Putamen (tissue), 1 donor: ENCODE data around the gene OR13A1.
"Not testable (repeated sequence)": the region's sequence is repeated elsewhere in the genome, so short reads cannot be mapped to it uniquely, and the experiment has no call there.

Experiments used
- DNase-seq: peaks from one replicate; pipeline ENCODE4 v3.0.0-alpha.2; 2016; ENCODE audit warnings: low spot score

The OR13A1 gene, protein sequence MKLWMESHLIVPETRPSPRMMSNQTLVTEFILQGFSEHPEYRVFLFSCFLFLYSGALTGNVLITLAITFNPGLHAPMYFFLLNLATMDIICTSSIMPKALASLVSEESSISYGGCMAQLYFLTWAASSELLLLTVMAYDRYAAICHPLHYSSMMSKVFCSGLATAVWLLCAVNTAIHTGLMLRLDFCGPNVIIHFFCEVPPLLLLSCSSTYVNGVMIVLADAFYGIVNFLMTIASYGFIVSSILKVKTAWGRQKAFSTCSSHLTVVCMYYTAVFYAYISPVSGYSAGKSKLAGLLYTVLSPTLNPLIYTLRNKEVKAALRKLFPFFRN

DNA sequence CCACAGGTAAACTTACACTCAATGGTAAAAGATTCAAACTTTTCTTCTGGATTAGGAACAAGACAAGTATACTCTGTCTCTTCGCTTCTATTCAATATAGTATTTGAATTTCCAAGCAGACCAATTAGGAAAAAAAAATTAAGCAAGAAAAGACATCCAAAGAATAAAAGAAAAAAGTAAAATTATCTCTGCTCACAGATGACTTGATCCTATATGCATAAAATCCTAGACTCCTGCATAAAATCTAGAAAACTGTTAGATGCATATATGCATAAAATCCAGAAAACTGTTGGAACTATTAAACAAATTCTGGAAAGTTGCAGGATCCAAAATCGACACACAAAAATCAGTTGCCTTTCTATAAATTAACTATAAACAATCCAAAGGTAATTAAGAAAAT, at the start of gene OR13A1:
Gene OR13A1, minus strand, starts transcription at position 101 of the 400 bp plus-strand sequence. CDS start 11,186 bp downstream, outside the sequence.
- DNase-seq: no peak

DNA sequence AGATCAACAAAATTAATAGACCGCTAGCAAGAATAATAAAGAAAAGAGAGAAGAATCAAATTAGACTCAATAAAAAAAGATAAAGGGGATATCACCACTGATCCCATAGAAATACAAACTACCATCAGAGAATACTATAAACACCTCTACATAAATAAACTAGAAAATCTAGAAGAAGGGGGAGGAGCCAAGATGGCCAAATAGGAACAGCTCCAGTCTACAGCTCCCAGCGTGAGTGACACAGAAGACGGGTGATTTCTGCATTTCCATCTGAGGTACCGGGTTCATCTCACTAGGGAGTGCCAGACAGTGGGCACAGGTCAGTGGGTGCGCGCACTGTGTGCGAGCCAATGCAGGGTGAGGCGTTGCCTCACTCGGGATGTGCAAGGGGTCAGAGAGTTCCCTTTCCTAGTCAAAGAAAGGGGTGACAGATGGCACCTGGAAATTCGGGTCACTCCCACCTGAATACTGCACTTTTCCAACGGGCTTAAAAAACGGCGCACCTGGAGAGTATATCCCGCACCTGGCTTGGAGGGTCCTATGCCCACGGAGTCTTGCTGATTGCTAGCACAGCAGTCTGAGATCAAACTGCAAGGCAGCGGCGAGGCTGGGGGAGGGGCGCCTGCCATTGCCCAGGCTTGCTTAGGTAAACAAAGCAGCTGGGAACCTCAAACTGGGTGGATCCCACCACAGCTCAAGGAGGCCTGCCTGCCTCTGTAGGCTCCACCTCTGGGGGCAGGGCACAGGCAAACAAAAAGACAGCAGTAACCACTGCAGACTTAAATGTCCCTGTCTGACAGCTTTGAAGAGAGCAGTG, 46.8 kb upstream of the OR13A1 start:
- not testable (repeated sequence) for DNase-seq

DNA sequence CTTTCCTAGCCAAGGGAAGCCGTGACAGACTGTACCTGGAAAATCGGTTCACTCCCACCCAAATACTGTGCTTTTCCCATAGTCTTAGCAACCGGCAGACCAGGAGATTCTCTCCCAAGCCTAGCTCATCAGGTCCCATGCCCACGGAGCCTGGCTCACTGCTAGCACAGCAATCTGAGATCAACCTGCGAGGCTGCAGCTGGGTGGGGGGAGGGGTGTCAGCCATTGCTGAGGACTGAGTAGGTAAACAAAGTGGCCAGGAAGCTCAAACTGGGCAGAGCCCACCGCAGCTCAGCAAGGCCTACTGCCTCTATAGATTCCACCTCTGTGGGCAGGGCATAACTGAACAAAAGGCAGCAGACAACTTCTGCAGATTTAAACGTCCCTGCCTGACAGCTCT, 43.6 kb upstream of the OR13A1 start:
- not testable (repeated sequence) for DNase-seq

DNA sequence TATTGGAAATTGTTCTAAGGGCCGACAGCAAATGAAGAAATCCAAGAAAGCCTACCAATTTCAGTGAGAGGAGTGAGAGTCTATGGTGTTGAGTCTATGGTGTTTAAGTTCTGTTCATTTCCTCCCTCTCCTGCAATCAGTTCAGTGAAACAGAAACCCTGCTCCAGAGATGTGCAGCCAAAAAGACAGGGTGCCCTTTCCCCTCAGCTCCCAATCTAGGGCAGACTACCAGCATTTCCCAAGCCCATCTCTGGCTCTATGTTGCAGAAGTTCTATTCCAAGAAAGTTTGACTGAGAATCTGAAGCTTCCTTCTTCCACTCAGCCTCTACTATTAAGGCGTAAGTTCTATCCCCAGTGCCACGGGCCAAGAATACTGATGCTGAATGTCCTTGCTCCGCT, 40.1 kb upstream of the OR13A1 start:
- DNase-seq: no peak

DNA sequence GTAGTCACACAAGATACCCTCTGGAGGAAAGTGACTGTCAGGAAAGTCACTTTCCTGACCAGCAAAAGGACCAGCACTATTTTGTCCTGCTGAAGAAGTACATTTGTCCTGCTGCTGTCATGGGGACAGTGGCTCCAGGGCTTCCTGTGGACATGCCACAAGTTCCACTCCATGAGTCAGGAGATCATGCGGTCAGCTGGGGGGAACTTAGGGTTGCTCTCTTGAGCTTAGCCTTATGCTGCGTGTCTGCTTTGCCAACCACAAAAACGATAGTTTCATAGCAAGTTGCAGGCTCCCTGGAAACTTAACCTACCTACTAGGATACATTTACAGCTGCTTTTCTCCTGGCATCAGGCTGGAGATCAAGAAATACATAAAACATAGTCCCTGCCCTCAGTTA, 38.9 kb upstream of the OR13A1 start:
- peak; percentile 28 for DNase-seq

DNA sequence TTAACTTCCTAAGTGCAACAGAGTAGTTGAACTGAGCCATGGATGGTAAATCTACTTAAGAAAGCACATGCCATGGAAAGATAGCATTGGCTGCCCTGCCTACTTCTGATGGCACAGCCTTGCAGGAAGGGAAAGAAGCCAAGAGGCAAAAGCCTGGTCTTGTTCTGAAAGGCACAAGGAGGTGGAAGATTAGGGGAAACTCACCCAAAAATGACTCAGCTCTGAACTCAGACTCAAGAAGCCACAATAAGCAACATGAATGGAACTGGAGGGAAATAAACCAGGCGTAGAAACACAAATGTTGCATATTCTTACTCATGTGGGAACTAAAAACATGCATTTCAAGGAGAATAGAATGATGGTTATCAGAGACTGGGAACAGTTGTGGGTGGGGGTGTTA, 37.8 kb upstream of the OR13A1 start:
- no peak for DNase-seq

DNA sequence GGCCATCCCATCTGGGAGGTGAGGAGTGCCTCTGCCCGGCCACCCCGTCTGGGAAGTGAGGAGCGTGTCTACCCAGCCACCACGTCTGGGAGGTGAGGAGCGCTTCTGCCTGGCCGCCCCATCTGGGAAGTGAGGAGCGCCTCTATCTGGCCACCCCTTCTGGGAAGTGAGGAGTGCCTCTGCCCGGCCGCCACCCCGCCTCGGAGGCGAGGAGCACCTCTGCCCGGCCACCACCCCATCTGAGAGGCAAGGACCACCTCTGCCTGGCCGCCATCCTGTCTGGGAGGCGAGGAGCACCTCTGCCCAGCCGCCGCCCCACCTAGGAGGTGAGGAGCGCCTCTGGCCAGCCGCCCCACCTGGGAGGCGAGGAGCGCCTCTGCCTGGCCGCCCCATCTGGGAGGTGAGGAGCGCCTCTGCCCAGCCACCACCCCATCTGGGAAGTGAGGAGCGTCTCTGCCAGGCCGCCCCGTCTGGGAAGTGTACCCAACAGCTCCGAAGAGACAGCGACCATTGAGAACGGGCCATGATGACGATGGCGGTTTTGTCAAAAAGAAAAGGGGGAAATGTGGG, 32.9 kb upstream of the OR13A1 start:
- DNase-seq: not testable (repeated sequence)

DNA sequence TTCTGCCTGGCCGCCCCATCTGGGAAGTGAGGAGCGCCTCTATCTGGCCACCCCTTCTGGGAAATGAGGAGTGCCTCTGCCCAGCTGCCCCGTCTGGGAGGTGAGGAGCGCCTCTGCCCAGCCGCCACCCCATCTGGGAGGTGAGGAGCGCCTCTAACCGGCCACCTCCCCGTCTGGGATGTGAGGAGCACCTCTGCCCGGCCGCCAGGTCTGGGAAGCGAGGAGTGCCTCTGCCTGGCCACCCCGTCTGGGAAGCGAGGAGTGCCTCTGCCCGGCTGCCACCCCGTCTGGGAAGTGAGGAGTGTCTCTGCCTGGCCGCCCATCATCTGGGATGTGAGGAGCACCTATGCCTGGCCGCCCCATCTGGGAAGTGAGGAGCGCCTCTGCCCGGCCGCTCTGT, 32.1 kb upstream of the OR13A1 start:
- DNase-seq: not testable (repeated sequence)

DNA sequence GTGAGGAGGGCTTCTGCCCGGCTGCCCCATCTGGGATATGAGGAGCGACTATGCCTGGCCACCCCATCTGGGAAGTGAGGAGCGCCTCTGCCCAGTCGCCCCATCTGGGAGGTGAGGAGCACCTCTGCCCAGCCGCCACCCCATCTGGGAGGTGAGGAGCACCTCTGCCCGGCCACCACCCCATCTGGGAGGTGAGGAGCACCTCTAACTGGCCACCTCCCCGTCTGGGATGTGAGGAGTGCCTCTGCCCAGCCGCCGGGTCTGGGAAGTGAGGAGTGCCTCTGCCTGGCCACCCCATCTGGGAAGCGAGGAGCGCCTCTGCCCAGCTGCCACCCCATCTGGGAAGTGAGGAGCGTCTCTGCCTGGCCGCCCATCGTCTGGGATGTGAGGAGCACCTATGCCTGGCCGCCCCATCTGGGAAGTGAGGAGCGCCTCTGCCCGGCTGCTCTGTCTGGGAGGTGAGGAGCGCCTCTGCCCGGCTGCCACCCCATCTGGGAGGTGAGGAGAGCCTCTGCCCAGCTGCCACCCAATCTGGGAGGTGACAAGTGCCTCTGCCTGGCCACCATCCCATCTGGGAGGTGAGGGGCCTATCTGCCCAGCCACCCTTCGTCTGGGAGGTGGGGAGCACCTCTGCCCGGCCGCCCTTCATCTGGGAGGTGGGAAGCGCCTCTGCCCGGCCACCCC, 31.4 kb upstream of the OR13A1 start:
- DNase-seq: not testable (repeated sequence)

DNA sequence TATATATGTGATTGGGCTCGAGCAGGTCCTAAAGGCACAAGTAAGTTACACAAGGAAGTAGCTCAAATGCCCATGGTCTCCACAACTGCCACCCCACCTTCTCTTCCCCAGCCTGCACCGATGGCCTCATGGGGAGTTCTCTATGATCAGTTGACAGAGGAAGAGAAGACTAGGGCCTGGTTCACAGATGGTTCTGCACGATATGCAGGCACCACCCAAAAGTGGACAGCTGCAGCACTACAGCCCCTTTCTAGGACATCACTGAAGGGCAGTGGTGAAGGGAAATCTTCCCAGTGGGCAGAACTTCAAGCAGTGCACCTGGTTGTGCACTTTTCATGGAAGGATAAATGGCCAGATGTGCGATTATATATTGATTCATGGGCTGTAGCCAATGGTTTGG, 25.0 kb upstream of the OR13A1 start:
- DNase-seq: not testable (repeated sequence)

DNA sequence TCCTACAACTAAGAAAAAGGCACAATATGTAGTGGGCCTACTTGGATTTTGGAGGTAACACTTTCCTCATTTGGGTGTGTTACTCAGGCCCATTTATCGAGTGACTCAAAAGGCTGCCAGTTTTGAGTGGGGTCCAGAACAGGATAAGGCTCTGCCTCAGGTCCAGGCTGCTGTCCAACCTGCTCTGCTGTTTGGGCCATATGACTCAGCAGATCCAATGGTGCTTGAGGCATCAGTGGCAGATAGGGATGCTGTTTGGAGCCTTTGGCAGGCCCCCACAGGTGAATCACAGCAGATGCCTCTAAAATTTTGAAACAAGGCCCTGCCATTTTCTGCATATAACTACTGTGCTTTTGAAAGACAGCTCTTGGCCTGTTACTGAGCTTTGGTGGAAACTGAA, 24.5 kb upstream of the OR13A1 start:
- DNase-seq: no peak

DNA sequence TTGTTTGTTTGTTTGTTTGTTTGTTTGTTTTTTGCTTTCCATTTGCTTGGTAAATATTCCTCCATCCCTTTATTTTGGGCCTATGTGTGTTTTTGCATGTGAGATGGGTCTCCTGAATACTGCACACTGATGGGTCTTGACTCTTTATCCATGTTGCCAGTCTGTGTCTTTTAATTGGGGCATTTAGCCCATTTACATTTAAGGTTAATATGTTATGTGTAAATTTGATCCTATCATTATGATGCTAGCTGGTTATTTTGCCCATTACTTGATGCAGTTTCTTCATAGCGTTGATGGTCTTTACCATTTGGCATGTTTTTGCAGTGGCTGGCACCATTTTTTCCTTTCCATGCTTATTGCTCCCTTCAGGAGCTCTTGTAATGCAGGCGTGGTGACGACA, 16.4 kb upstream of the OR13A1 start:
- not testable (repeated sequence) for DNase-seq

DNA sequence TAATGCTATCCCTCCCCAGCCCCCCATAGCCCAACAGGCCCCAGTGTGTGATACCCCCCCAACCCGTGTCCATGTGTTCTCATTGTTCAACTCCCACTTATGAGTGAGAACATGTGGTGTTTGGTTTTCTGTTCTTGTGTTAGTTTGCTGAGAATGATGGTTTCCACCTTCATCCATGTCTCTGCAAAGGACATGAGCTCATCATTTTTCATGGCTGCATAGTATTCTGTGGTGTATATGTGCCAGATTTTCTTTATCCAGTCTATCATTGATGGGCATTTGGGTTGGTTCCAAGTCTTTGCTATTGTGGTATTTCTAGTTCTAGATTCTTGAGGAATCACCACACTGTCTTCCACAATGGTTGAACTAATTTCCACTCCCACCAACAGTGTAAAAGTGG, 11.5 kb upstream of the OR13A1 start:
- DNase-seq: not testable (repeated sequence)

DNA sequence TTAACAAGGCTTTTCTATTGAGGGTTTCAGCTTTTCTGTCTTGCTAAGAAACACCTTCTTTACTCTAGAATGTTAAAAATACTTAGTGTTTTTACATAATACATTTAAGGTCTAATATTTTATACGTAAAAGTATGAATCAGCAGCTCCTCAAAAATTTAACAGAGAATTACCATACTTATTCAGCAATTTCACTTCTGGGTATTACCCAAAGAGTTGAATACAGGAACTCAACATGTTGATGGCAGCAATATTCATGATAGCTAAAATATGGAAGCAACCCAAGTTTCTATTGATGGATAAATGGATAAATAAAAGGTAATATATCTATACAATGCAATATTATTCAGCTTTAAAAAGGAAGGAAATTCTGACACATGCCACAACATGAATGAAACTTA, 9.7 kb upstream of the OR13A1 start:
- DNase-seq: no peak

DNA sequence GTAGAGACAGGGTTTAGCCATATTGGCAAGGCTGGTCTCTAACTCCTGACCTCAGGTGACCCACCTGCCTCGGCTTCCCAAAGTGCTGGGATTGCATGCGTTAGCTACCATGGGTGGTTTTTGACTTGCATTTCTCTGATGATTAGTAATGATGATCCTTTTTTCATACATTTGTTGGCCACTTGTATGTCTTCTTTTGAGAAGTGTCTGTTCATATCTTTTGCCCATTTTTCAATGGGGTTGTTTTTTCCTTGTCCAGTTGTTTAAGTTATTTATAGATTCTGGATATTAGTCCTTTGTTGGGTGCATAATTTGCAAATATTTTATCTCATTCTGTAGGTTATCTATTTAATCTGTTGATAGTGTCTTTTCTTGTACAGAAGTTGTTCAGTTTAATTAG, 4.3 kb upstream of the OR13A1 start:
- no peak for DNase-seq

DNA sequence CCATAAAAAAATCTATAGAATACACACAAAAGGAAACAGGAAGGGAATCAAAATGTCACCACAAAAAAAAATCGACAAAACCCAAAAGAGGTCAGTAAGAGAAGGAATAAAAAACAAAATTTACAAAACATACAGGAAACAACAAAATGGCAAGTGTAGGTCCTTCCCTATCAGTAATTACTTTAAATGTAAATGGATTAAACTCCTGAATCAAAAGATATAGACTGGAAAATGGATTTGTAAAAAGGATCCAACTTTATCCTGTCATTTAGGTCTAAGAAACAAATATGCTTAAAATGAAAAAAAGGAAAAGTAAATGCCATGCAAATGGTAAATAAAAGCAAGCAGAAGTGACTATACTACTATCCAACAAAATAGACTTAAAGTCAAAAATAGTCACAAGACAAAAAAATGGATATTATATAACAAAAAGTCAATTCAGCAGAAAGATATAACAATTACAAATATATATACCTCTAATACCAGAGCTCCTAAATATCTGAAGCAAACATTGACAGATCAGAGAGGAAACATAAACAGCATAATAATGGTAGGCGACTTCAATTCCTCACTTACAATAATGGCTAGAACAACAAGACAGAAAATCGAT, 2.0 kb downstream of the OR13A1 start:
- no peak for DNase-seq

DNA sequence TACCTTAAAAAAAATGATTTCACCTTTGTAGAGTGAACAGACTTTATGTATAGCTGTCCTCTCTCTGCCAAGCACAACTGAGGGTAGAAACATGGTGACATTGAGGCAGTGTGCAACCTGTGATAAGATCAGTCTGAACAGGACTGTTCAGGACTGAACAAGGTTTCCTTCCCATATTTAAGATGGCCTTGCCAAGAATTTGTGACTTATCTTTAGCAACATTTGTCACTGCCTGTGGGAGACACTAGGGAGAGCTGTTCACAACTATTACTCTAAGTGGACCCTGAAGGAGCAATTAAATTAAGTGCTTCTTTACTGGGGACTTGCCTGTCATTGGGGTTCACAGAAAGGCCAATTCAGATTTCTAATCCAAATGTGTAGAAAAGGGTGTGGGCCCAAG, 6.7 kb downstream of the OR13A1 start:
- DNase-seq: no peak

DNA sequence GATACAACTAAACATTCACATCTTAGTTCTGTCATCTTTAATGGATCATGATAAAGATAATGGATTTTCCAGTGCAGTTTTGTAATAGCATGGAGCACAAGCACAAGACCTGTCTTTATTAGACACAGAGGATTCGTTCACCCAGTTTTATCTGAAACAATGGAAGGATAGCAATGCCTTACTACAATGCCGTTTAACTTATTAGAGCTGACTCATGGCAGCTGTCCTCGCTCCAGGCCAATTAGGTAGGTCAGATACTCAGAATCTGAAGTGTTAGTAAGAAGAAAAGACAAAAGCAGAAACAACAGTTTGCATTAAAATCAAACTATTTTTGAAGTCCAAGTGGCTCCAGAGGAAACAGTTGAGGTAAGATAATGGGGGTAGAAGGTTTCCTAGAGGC, 12.8 kb downstream of the OR13A1 start:
- no peak for DNase-seq

DNA sequence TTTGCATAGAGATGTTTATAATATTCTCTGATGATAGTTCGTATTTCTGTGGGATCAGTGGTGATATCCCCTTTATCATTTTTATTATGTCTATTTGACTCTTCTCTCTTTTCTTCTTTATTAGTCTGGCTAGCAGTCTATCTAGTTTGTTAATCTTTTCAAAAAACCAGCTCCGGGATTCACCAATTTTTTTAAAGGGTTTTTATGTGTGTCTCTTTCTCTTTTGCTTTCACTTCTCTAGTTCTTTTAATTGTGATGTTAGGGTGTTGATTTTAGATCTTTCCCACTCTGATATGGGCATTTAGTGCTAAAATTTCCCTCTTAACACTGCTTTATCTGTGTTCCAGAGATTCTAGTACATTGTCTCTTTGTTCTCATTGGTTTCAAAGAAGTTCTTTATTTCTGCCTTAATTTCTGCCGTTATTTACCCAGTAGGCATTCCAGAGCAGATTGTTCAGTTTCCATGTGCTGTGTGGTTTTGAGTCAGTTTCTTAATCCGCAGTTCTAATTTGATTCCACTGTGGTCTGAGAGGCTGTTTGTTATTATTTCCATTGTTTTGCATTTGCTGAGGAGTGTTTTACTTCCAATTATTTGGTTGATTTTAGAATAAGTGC, 17.0 kb downstream of the OR13A1 start:
- DNase-seq: peak; percentile 28

DNA sequence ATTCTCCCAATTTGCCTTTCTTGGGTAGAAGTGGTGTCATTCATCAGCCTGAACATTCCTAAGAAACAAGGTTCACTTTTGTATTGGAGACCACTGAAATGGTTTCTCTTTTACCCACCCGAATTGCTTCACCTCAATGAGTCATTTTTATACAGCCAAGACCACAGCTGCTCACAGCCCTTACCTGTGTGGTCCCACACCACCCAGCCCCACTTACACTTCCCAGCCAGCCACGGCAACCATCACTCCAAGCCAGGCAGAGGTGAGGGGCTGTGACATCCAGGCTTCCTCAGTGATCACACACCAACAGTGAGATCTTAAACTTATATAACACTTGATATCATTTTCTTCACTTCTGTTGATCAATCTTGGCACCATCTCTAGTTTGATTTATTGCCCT, 20.7 kb downstream of the OR13A1 start:
- DNase-seq: no peak

DNA sequence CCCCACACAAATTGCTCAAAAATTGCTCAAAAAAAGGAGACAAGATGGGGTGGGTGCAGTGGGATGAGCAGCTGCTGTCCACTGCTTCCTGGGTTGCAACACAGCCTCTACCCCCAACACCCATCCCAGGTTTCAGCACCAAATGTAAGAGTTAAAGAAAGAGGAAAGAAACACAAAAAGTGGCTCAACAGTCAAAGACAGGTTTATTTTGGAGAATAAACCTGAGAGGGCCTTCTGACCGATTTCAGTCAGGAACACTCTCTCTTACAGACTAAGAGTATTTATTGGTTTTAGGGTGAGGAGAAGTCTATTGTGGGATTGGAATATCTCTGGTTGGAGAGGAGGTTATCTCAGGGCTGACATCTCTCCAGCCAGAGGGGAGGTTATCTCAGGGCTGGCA, 28.4 kb downstream of the OR13A1 start:
- no peak for DNase-seq

DNA sequence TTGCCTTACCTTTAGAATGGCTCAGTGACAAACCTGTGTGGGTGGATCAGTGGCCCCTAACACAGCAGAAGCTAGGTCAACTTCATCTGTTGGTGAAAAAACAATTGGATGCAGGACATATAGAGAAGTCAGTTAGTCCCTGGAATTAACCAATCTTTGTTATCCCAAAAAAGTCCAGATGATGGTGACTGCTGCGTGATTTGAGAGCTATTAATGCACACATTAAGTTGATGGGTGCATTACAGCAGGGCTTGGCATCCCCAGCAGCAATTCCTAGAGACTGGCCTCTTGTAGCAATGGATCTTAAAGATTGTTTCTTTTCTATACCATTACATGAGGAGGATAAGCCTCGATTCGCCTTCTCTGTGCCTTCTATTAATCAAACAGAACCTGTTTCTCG, 33.3 kb downstream of the OR13A1 start:
- DNase-seq: no peak
